ENCODE results near the gene CUL3. TPM values are rescaled to one million over a fixed set of nuclear protein-coding genes. Genes with fewer than 3 reads are reported as not detected.

The CUL3 gene
- total RNA-seq, 1 donor from 2014 or later = 73.7 TPM

DNA sequence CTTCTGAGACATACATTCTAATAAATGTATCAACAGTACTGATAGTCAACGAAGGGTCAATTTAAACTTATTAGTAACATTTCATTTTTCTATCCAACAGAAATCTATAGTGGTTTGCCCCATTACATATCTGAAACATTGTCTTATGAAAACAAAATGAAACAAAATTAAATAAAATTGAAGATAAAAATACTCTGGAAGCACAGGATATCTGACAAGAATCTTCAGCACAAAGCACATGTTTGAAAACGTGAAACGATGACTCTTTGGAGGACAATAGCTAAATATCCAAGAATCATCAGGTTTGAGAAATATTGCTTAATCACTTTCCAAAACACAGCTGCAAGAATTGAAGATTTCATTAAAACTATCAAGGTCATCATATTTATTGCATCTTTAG lies 112.3 kb downstream of the CUL3 start:
- DNase-seq (ENCODE audit: low spot score) = no peak

DNA sequence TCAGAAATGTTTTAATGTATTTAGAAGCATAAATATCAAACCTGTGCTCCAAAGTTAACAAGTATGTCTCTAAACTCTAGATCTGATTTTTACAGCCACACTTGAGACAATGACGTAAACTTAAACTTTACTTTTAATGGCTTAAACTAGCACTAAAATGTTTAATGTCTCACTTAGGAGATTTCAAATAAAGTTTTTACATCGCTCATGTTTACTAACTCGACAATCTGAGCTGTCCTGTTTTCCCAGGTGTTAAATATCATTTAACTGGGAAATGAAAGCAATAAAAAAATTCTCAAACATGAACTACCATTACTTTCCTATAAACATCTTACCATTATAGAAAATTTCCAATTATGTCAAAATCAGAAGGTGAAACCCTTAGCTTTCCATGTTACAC lies 113.0 kb downstream of the CUL3 start:
- DNase-seq (ENCODE audit: low spot score) = no peak

GRCh38 chr2:224469374-224469964 lies 115.7 kb downstream of the CUL3 start:
- DNase-seq (ENCODE audit: low spot score) = no peak

DNA sequence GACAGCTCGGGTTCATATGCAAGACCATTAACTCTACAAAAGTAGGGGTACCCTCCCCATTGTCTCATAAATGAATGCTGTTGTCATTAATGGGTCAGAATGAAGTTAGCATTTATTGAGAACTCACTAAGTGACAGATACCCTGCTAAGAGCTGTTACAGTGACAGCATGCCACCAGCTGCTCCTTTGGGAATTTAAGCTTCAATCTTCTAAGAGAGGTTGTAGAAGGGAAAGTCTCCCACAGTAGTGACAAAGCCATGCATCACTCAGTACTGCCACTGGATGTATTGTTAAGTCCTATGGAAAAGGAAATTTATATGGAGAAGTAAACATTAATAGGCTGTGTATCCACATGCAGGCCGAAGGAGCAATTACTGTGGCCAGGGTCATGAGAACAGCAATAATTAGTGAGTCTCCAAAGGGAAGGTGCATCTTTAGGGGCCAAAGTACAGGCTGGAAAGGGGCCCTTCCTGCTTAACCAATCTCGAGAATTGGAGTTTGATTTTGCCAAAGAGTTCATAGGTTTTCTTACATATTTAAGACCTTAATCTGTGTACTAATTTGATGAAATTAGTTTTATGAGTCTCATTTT lies 118.8 kb downstream of the CUL3 start:
- no peak for DNase-seq (ENCODE audit: low spot score)

DNA sequence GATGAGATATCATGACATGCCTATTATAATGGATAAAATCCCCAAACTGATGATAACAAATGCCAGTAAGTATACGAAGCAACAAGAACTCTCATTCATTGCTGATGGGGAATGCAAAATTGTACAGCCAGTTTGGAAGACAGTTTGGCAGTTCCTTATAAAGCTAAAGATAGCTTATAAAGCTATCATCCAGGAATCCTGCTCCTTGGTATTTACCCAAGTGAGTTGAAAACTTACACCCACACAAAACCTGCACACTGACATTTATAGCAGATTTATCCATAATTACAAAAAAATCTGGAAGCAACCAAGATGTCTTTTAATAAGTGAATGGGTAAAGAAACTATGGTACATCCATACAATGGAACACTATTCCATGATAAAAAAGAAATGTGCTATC lies 123.8 kb downstream of the CUL3 start:
- DNase-seq (ENCODE audit: low spot score) = no peak

DNA sequence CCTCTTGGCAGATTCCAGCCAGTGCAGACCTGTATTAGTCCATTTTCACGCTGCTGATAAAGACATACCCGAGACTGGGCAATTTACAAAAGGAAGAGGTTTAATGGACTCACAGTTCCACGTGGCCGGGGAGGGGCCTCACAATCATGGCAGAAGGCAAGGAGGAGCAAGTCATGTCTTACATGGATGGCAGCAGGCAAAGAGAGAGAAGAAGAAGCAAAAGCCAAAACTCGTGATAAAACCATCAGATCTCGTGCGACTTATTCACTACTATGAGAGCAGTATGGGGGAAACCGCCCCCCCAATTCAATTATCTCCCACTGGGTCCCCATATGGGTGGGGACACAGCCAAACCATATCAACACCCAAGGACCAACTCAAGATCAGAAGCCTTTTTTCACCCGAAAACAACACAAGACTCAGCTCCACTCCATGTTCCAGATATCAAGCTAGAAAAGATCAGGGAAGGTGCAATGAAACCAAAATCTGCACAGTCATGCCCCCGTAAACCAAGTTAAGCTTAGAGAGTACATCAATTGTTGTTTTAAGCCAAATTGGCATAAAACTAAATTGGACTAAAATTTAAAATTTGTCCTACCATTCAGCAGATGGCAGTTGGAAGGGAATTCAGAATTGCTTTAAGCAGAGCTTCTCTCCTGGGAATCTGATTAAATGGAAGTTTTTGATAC lies 127.6 kb downstream of the CUL3 start:
- no peak for DNase-seq (ENCODE audit: low spot score)

DNA sequence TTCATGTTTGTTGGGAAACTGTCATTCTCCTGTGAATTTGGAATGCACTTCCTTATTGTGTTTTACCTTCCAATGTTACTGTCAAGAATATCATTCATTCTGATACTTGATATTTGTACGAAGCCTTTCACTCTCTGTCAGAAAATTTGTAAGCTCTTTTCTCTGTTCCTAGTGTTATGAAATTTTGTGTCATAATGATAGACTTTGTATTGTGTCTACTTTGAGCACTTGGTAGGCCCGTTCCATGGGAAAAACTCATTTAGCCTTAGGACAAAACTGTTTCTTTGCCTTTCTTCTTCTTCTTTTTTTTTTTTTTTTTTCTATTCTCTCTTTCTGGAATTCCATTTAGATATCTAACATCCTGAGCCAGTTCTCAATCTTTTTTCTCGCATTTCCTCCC lies 131.3 kb downstream of the CUL3 start:
- no peak for DNase-seq (ENCODE audit: low spot score)

GRCh38 chr2:224449212-224450147 lies 135.7 kb downstream of the CUL3 start:
- no peak for DNase-seq (ENCODE audit: low spot score)

DNA sequence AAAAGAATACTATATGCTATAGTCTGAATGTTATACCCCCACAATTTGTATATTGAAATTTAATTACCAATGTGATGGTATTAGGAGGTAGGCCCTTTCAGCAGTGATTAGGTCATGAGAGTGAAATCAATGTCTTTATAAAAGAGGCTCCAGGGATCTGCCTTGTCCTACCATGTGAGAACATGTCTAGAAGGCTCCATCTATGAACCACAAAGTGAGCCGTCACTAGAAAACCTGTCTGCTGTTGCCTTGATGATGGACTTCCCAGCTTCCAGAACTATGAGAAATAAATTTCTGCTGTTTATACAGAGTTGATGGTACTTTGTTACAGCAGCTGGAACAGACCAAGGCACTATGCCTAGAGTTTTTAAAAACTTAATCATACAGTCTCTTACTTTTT lies 136.9 kb downstream of the CUL3 start:
- DNase-seq (ENCODE audit: low spot score) = no peak

GRCh38 chr2:224444783-224445182 lies 140.4 kb downstream of the CUL3 start:
- no peak for DNase-seq (ENCODE audit: low spot score)

DNA sequence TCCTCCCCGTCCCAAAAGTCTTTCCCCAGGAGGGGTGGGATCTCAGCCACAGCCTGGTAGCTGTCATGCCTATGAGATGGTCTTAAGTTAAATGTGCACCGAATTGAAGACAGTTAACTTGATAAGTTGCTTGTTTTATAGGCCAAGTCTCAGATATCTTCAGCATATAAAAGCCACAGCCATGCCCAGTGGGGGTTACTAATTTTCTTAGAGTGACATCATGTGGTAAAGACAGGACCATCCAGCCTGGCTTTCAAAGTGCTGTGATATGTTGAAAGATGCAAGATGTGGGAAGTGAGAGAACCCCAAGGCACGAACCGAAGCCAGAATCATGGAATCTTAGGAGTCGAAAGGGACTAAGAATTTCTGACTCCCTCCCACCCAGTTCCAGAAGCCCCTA lies 141.1 kb downstream of the CUL3 start:
- no peak for DNase-seq (ENCODE audit: low spot score)

- DNase-seq (ENCODE audit: low spot score) = peak; percentile 13
These were observed 142.8 kb downstream of the CUL3 start for GRCh38 chr2:224442071-224442967.

- DNase-seq (ENCODE audit: low spot score) = no peak
These were observed 144.2 kb downstream of the CUL3 start for GRCh38 chr2:224440988-224441387.

GRCh38 chr2:224438726-224439125 lies 146.4 kb downstream of the CUL3 start:
- no peak for DNase-seq (ENCODE audit: low spot score)

DNA sequence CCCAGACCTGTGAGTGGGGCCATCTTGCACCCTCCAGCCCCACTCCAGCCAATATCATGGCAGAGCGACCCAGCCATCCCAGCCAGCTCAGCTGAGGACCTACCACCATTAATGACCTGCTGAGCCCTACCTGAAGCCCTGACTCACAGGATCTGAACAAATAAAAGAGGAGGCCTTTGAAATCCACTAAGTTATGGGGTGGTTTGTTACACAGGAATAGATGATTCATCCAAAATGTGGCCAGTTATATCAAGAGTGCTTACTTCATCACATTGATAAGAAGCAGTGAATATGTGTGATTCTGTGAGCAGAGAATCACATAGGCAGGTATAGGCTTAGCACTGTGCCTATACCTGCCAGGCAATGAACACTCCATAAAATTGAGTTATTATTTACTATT lies 148.5 kb downstream of the CUL3 start:
- no peak for DNase-seq (ENCODE audit: low spot score)

GRCh38 chr2:224434618-224435017 lies 150.5 kb downstream of the CUL3 start:
- no peak for DNase-seq (ENCODE audit: low spot score)

DNA sequence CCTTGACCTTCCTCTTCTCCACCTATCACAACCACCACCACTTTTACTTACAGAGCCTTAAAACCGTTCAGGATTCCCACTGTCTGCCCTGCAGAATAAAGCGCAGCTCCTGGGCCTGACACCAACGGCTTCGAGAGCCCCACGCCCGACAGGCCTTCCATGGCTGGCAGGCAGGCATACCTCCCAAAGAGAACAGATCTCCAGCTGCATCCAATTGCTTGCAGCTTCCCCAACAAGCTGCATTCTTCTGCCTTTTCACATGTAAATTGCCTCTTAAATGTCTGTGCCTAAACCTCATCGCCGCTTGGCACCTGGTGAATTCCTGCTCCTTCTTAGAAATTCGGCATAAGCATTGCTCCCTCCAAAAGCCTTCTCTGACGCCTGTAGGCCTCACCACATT lies 151.7 kb downstream of the CUL3 start:
- no peak for DNase-seq (ENCODE audit: low spot score)

- no peak for DNase-seq (ENCODE audit: low spot score)
These were observed 153.1 kb downstream of the CUL3 start for GRCh38 chr2:224432003-224432579.

GRCh38 chr2:224429441-224429810 lies 155.7 kb downstream of the CUL3 start:
- no peak for DNase-seq (ENCODE audit: low spot score)

- no peak for DNase-seq (ENCODE audit: low spot score)
These were observed 156.2 kb downstream of the CUL3 start for GRCh38 chr2:224428787-224429440.

Data from mucosa of gallbladder (tissue), 1 donor.